Osteocyte (in vitro differentiated cells): Measurements from ENCODE around the gene DHX29. TPM values are rescaled to one million over a fixed set of nuclear protein-coding genes. Genes with fewer than 3 reads are reported as not detected.

ENCODE experiments used
- DNase-seq: peaks from one replicate; pipeline ENCODE4 v3.0.0; 2021; ENCODE audit warnings: mixed read lengths; ENCODE audit not compliant: unreplicated experiment; ENCODE audit errors: extremely low spot score
- H3K27ac Mint-ChIP-seq: one replicate; pipeline ENCODE4 v1.8.0; 2021; ENCODE audit warnings: mild to moderate bottlenecking, mixed read lengths; ENCODE audit not compliant: unreplicated experiment
- H3K27me3 Mint-ChIP-seq: one replicate; pipeline ENCODE4 v1.8.0; 2021; ENCODE audit warnings: mixed read lengths; ENCODE audit not compliant: unreplicated experiment
- H3K36me3 Mint-ChIP-seq: one replicate; pipeline ENCODE4 v1.8.0; 2021; ENCODE audit warnings: mixed read lengths; ENCODE audit not compliant: unreplicated experiment
- H3K4me1 Mint-ChIP-seq: one replicate; pipeline ENCODE4 v1.8.0; 2021; ENCODE audit warnings: mixed read lengths; ENCODE audit not compliant: unreplicated experiment
- H3K4me3 Mint-ChIP-seq: one replicate; pipeline ENCODE4 v1.8.0; 2021; ENCODE audit warnings: mild to moderate bottlenecking, moderate library complexity, mixed read lengths; ENCODE audit not compliant: unreplicated experiment
- H3K9me3 Mint-ChIP-seq: one replicate; pipeline ENCODE4 v1.8.0; 2021; ENCODE audit warnings: mixed read lengths; ENCODE audit not compliant: unreplicated experiment
- total RNA-seq: library from RNA; stranded (reverse); gene quantifications from 2 replicates; pipeline ENCODE4 v1.2.1, GENCODE V29; 2021
- TF ChIP-seq, protein P1 (sequence below): fragments of 200-600 bp; sonication (generic); IDR thresholded peaks from 2 replicates; pipeline ENCODE4 v1.5.0; 2021; ENCODE audit warnings: antibody characterized with exemption, mild to moderate bottlenecking, moderate library complexity

Gene DHX29
- total RNA-seq, 1 donor from 2014 or later = 23.1 TPM

DNA sequence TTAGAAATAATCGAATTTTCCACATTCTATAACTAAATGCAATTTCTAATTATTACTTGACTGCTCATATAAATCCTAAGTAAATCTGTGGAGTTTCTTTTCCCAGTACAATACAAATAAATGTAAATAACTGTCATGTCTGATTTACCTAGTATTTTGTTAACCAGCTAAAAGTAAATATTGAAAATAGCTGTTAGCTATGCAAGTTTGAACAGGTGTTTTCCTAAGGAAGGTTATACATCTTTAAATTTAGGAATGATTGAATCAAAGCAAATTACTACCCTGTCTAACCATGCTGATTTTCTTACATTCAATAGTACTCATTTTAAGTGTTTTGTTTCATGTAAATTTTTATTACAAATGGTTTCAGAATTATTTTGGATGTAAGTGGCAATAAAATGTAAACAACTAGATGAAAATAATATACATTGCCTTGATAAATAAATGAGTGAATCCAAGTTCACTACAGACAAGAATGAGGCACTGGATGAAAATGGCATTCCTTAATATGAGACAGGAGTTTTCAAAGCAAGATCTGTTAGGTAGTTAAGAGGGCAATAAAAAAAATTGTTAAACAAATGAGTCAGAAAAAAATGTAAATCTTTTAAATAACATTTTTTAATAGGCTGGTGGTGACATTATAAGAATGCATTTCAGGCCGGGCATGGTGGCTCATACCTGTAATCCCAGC, 96.2 kb downstream of the DHX29 start:
- no peak overlapping the region for H3K27ac Mint-ChIP-seq
- no peaks in the 10 kb centered on the region for H3K9me3 Mint-ChIP-seq
- DNase-seq = no peak
- no peaks in the 10 kb centered on the region for H3K4me1 Mint-ChIP-seq
- TF ChIP-seq, protein P1, sequence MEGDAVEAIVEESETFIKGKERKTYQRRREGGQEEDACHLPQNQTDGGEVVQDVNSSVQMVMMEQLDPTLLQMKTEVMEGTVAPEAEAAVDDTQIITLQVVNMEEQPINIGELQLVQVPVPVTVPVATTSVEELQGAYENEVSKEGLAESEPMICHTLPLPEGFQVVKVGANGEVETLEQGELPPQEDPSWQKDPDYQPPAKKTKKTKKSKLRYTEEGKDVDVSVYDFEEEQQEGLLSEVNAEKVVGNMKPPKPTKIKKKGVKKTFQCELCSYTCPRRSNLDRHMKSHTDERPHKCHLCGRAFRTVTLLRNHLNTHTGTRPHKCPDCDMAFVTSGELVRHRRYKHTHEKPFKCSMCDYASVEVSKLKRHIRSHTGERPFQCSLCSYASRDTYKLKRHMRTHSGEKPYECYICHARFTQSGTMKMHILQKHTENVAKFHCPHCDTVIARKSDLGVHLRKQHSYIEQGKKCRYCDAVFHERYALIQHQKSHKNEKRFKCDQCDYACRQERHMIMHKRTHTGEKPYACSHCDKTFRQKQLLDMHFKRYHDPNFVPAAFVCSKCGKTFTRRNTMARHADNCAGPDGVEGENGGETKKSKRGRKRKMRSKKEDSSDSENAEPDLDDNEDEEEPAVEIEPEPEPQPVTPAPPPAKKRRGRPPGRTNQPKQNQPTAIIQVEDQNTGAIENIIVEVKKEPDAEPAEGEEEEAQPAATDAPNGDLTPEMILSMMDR = no peak
- H3K4me3 Mint-ChIP-seq = no peak overlapping the region
- no peaks in the 10 kb centered on the region for H3K36me3 Mint-ChIP-seq
- H3K27me3 Mint-ChIP-seq = peaks cover 73% of the 10 kb centered on the region

Other genes starting within 250 kb of the DHX29 start
- not detected in 2 replicates for gene GZMA, start 205.0 kb downstream of the DHX29 start, total RNA-seq
- gene GPX8, start 147.5 kb downstream of the DHX29 start, total RNA-seq = 139 and 154 TPM in 2 replicates
- gene CDC20B, start 134.5 kb downstream of the DHX29 start, total RNA-seq = not detected in 2 replicates
- gene MCIDAS, start 80.4 kb downstream of the DHX29 start, total RNA-seq = not detected in 2 replicates
- 0.34 TPM in 1 of 2 replicates, not detected in the other for gene CCNO, start 74.1 kb downstream of the DHX29 start, total RNA-seq
- 58.5 and 61.3 TPM in 2 replicates for gene MTREX, start 295 bp upstream of the DHX29 start, total RNA-seq
- 38.9 and 42.0 TPM in 2 replicates for gene PLPP1, start 227.3 kb upstream of the DHX29 start, total RNA-seq